Endothelial cell (in vitro differentiated cells): Measurements from ENCODE around the gene PER2. TPM values are rescaled to one million over a fixed set of nuclear protein-coding genes. Genes with fewer than 3 reads are reported as not detected.

Experiments
- DNase-seq: peaks from one replicate; pipeline ENCODE4 v3.0.0; 2021; ENCODE audit warnings: low spot score
- H3K27ac Mint-ChIP-seq: one replicate; pipeline ENCODE4 v1.8.0; 2021; ENCODE audit warnings: mixed read lengths, inconsistent platforms; ENCODE audit not compliant: unreplicated experiment
- H3K27me3 Mint-ChIP-seq: one replicate; pipeline ENCODE4 v1.8.0; 2021; ENCODE audit warnings: mild to moderate bottlenecking, moderate library complexity, mixed read lengths, inconsistent platforms; ENCODE audit not compliant: unreplicated experiment
- H3K36me3 Mint-ChIP-seq: one replicate; pipeline ENCODE4 v1.8.0; 2021; ENCODE audit warnings: mild to moderate bottlenecking, low read depth, mixed read lengths, inconsistent platforms; ENCODE audit not compliant: unreplicated experiment
- H3K4me1 Mint-ChIP-seq: one replicate; pipeline ENCODE4 v1.8.0; 2021; ENCODE audit warnings: mild to moderate bottlenecking, mixed read lengths, inconsistent platforms; ENCODE audit not compliant: unreplicated experiment
- H3K4me3 Mint-ChIP-seq: one replicate; pipeline ENCODE4 v1.8.0; 2021; ENCODE audit warnings: mild to moderate bottlenecking, mixed read lengths, inconsistent platforms; ENCODE audit not compliant: unreplicated experiment
- H3K9me3 Mint-ChIP-seq: one replicate; pipeline ENCODE4 v1.8.0; 2021; ENCODE audit warnings: mixed read lengths, inconsistent platforms; ENCODE audit not compliant: unreplicated experiment
- CTCF ChIP-seq: fragments of 200-600 bp; sonication (generic); IDR thresholded peaks from one replicate; pipeline ENCODE4 v1.5.0; 2021; ENCODE audit warnings: antibody characterized with exemption; ENCODE audit not compliant: unreplicated experiment
- total RNA-seq: library from RNA; stranded (reverse); fragmentation: NEBNext Ultra II Directional; extraction: Animal tissue kit (Norgen Biotek cat#: 25700); gene quantifications from one replicate; pipeline ENCODE4 v1.2.1, GENCODE V29; 2021; ENCODE audit not compliant: unreplicated experiment

PER2 gene
- total RNA-seq, 1 donor from 2014 or later = 5.5 TPM

GRCh38 chr2:238271061-238271554, 17.3 kb downstream of the PER2 start:
- no peaks in the 10 kb centered on the region for H3K4me1 Mint-ChIP-seq
- no peak for TF ChIP-seq CTCF
- no peak overlapping the region for H3K4me3 Mint-ChIP-seq
- no peak overlapping the region for H3K27ac Mint-ChIP-seq
- H3K9me3 Mint-ChIP-seq = no peaks in the 10 kb centered on the region
- H3K27me3 Mint-ChIP-seq = peaks cover 4% of the 10 kb centered on the region
- peaks cover 25% of the 10 kb centered on the region for H3K36me3 Mint-ChIP-seq
- no peak for DNase-seq

- Mint-ChIP-seq H3K27ac (no peak overlapping the region), H3K4me1 (no peaks in the 10 kb centered on the region), H3K4me3 (no peak overlapping the region), H3K9me3 (no peaks in the 10 kb centered on the region), H3K27me3 (peaks cover 4% of the 10 kb centered on the region), H3K36me3 (peaks cover 25% of the 10 kb centered on the region)
- no peak for TF ChIP-seq CTCF
- DNase-seq = no peak
These were observed 17.8 kb downstream of the PER2 start for GRCh38 chr2:238270606-238271005.

- Mint-ChIP-seq H3K27ac (no peak overlapping the region), H3K36me3 (peaks cover 25% of the 10 kb centered on the region), H3K4me1 (no peaks in the 10 kb centered on the region), H3K27me3 (peaks cover 4% of the 10 kb centered on the region), H3K9me3 (no peaks in the 10 kb centered on the region), H3K4me3 (peak overlapping the region; percentile 77)
- TF ChIP-seq CTCF = no peak
- DNase-seq = no peak
These were observed 18.7 kb downstream of the PER2 start for GRCh38 chr2:238269741-238270140.

- Mint-ChIP-seq H3K36me3 (peaks cover 23% of the 10 kb centered on the region), H3K4me1 (peaks cover 10% of the 10 kb centered on the region), H3K9me3 (no peaks in the 10 kb centered on the region), H3K27me3 (peaks cover 8% of the 10 kb centered on the region), H3K4me3 (no peak overlapping the region), H3K27ac (no peak overlapping the region)
- TF ChIP-seq CTCF = no peak
- DNase-seq = no peak
These were observed 20.3 kb downstream of the PER2 start for GRCh38 chr2:238267884-238268680.

GRCh38 chr2:238267341-238267710, 21.1 kb downstream of the PER2 start:
- peaks cover 17% of the 10 kb centered on the region for H3K4me1 Mint-ChIP-seq
- peaks cover 17% of the 10 kb centered on the region for H3K36me3 Mint-ChIP-seq
- no peaks in the 10 kb centered on the region for H3K9me3 Mint-ChIP-seq
- no peak for TF ChIP-seq CTCF
- H3K27ac Mint-ChIP-seq = no peak overlapping the region
- H3K27me3 Mint-ChIP-seq = peaks cover 8% of the 10 kb centered on the region
- no peak overlapping the region for H3K4me3 Mint-ChIP-seq
- DNase-seq = no peak
